Right renal pelvis (tissue), 4 donors: ENCODE measurements around the gene MYO1F. TPM values are rescaled to one million over a fixed set of nuclear protein-coding genes. Genes with fewer than 3 reads are reported as not detected.
"Not testable (repeated sequence)": the region's sequence is repeated elsewhere in the genome, so short reads cannot be mapped to it uniquely, and the experiment has no call there.

ENCODE experiments used
- DNase-seq, 4 donors: peaks; one replicate each; pipeline ENCODE4 v3.0.0-alpha.2; 2013; ENCODE audit warnings: low read depth in 4 of 4, low spot score in 3 of 4, missing footprints in 1 of 4
- polyA plus RNA-seq, 4 donors: library from polyadenylated mRNA; unstranded; fragments of 120-200 nt; gene quantifications; one replicate each; pipeline ENCODE4 v1.2.1, GENCODE V29; 2013; ENCODE audit not compliant: insufficient read length in 4 of 4

MYO1F gene
- polyA plus RNA-seq, 4 donors: 3.5 to 6.0 (median 4.2) TPM

GRCh38 chr19:8519388-8519787 is 57.9 kb downstream of the MYO1F start:
- no peak for DNase-seq

- no peak for DNase-seq
Measured at GRCh38 chr19:8518536-8518935, 58.7 kb downstream of the MYO1F start.

- no peak for DNase-seq
Measured at GRCh38 chr19:8517551-8518442, 59.4 kb downstream of the MYO1F start.

GRCh38 chr19:8515317-8515716 is 61.9 kb downstream of the MYO1F start:
- no peak for DNase-seq

- DNase-seq: not testable (repeated sequence)
Measured at GRCh38 chr19:8514505-8515009, 62.7 kb downstream of the MYO1F start.

- DNase-seq: peak; percentile 87 to 95 (median 89)
Measured at GRCh38 chr19:8513687-8514504, 63.3 kb downstream of the MYO1F start, which contains the start of gene ZNF414. TSS of gene ZNF414 (minus strand) at chr19:8514167. CDS start at chr19:8514046, 121 bp downstream.

GRCh38 chr19:8513036-8513686 is 64.1 kb downstream of the MYO1F start:
- no peak for DNase-seq

- no peak for DNase-seq
Measured at GRCh38 chr19:8512115-8512967, 64.9 kb downstream of the MYO1F start.

GRCh38 chr19:8511573-8512101 is 65.6 kb downstream of the MYO1F start:
- DNase-seq: no peak

- DNase-seq: no peak
Measured at GRCh38 chr19:8510589-8511115, 66.6 kb downstream of the MYO1F start.

- no peak for DNase-seq
Measured at GRCh38 chr19:8506402-8506957, 70.8 kb downstream of the MYO1F start.

- peak; percentile 67 to 77 (median 68) for DNase-seq
Measured at GRCh38 chr19:8505680-8506401, 71.4 kb downstream of the MYO1F start.

- DNase-seq: no peak
Measured at GRCh38 chr19:8504919-8505318, 72.3 kb downstream of the MYO1F start.

GRCh38 chr19:8504171-8504570 is 73.1 kb downstream of the MYO1F start:
- no peak for DNase-seq

GRCh38 chr19:8503510-8503909 is 73.7 kb downstream of the MYO1F start:
- DNase-seq: no peak

- DNase-seq: no peak
Measured at GRCh38 chr19:8501981-8502380, 75.3 kb downstream of the MYO1F start.

- no peak for DNase-seq
Measured at GRCh38 chr19:8501516-8501915, 75.7 kb downstream of the MYO1F start.

- DNase-seq: no peak
Measured at GRCh38 chr19:8500158-8500557, 77.1 kb downstream of the MYO1F start.
